ENCODE results near the gene TACC2.
"Not testable (repeated sequence)": the region's sequence is repeated elsewhere in the genome, so short reads cannot be mapped to it uniquely, and the experiment has no call there.

Gene TACC2

DNA sequence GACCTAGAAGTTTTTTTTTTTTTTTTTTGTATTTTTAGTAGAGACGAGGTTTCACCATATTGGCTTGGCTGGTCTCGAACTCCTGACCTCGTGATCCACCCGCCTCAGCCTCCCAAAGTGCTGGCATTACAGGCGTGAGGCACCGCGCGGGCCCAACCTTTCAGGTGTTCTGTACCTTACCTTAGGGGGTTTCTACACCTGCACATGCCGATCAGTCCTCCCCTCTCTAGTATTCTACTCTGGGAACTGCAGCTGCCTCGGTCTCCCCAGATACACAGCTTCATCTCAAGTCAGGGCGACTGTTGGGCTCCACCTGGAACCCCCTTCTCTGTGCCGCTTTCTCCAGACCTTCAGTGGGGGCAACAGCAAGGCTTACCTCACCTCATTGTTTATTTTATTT lies 79.9 kb downstream of the TACC2 start:
- Histone ChIP-seq H4K20me1 (ENCODE audit: low read depth, low read length) (no peaks in the 10 kb centered on the region), H3K27ac (ENCODE audit: low read depth, low read length) (no peak overlapping the region), H3K9ac (ENCODE audit: low read length) (no peak overlapping the region), H3F3A (ENCODE audit: insufficient read depth) (no peaks in the 10 kb centered on the region), H3K4me2 (ENCODE audit: low read depth, low read length, poor library complexity, severe bottlenecking) (no peak overlapping the region), H3K27me3 (ENCODE audit: low read length) (no peaks in the 10 kb centered on the region), H3K79me2 (ENCODE audit: insufficient read depth, low read length) (no peaks in the 10 kb centered on the region), H2AFZ (ENCODE audit: low read depth, low read length, severe bottlenecking) (no peak overlapping the region), H3K9me2 (replicated peaks; ENCODE audit: insufficient read depth, low read length) (no peaks in the 10 kb centered on the region), H3K36me3 (ENCODE audit: low read length) (no peaks in the 10 kb centered on the region), H3K9me3 (ENCODE audit: insufficient read depth, low read length) (no peaks in the 10 kb centered on the region), H3K4me3 (ENCODE audit: insufficient read depth, low read length, poor library complexity, severe bottlenecking) (no peak overlapping the region)
- TF ChIP-seq EZH2phosphoT487 (conservative IDR thresholded peaks at IDR 0.05; ENCODE audit: low read length) (no peak), CTCF (IDR thresholded peaks at IDR 0.05; ENCODE audit: insufficient read depth, low read length, poor library complexity, severe bottlenecking) (no peak)

- Histone ChIP-seq H3K9ac (ENCODE audit: low read length) (no peak overlapping the region), H3K79me2 (ENCODE audit: insufficient read depth, low read length) (no peaks in the 10 kb centered on the region), H2AFZ (ENCODE audit: low read depth, low read length, severe bottlenecking) (no peak overlapping the region), H4K20me1 (ENCODE audit: low read depth, low read length) (no peaks in the 10 kb centered on the region), H3K4me2 (ENCODE audit: low read depth, low read length, poor library complexity, severe bottlenecking) (no peak overlapping the region), H3K36me3 (ENCODE audit: low read length) (no peaks in the 10 kb centered on the region), H3K9me2 (replicated peaks; ENCODE audit: insufficient read depth, low read length) (no peaks in the 10 kb centered on the region), H3K4me3 (ENCODE audit: insufficient read depth, low read length, poor library complexity, severe bottlenecking) (no peak overlapping the region), H3K9me3 (ENCODE audit: insufficient read depth, low read length) (no peaks in the 10 kb centered on the region), H3K27ac (ENCODE audit: low read depth, low read length) (no peak overlapping the region), H3F3A (ENCODE audit: insufficient read depth) (no peaks in the 10 kb centered on the region), H3K27me3 (ENCODE audit: low read length) (no peaks in the 10 kb centered on the region)
- no peak for TF ChIP-seq CTCF (IDR thresholded peaks at IDR 0.05; ENCODE audit: insufficient read depth, low read length, poor library complexity, severe bottlenecking)
- no peak for TF ChIP-seq EZH2phosphoT487 (conservative IDR thresholded peaks at IDR 0.05; ENCODE audit: low read length)
Observed at GRCh38 chr10:122072491-122072890, 83.5 kb downstream of the TACC2 start.

DNA sequence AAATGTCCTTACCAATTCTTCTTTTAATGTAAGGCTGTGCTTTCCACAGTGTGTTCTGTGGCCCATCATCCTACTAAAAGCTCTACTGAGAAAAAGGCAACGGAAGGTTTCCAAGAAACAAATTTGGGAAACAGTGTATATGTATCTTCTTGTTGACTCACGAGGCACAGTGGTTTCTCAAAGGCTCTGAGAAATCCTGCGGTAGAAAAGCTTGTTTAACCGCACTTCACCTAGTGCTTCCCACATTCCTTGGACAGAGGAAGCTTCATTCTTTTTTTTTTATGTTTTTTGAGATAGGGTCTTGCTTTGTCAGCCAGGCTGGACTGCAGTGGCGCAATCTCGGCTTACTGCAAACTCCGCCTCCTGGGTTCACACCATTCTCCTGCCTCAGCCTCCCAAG lies 84.5 kb downstream of the TACC2 start:
- no peak overlapping the region for H3K27ac ChIP-seq (ENCODE audit: low read depth, low read length)
- H3K36me3 ChIP-seq (ENCODE audit: low read length) = no peaks in the 10 kb centered on the region
- H3K9me2 ChIP-seq (replicated peaks; ENCODE audit: insufficient read depth, low read length) = no peaks in the 10 kb centered on the region
- no peak overlapping the region for H2AFZ ChIP-seq (ENCODE audit: low read depth, low read length, severe bottlenecking)
- no peaks in the 10 kb centered on the region for H3F3A ChIP-seq (ENCODE audit: insufficient read depth)
- TF ChIP-seq CTCF (IDR thresholded peaks at IDR 0.05; ENCODE audit: insufficient read depth, low read length, poor library complexity, severe bottlenecking) (no peak), EZH2phosphoT487 (conservative IDR thresholded peaks at IDR 0.05; ENCODE audit: low read length) (no peak)
- H4K20me1 ChIP-seq (ENCODE audit: low read depth, low read length) = no peaks in the 10 kb centered on the region
- H3K9me3 ChIP-seq (ENCODE audit: insufficient read depth, low read length) = no peaks in the 10 kb centered on the region
- H3K4me3 ChIP-seq (ENCODE audit: insufficient read depth, low read length, poor library complexity, severe bottlenecking) = no peak overlapping the region
- H3K27me3 ChIP-seq (ENCODE audit: low read length) = no peaks in the 10 kb centered on the region
- no peaks in the 10 kb centered on the region for H3K79me2 ChIP-seq (ENCODE audit: insufficient read depth, low read length)
- H3K4me2 ChIP-seq (ENCODE audit: low read depth, low read length, poor library complexity, severe bottlenecking) = no peak overlapping the region
- no peak overlapping the region for H3K9ac ChIP-seq (ENCODE audit: low read length)

GRCh38 chr10:122075171-122075570 lies 86.2 kb downstream of the TACC2 start:
- Histone ChIP-seq H3K9me3 (ENCODE audit: insufficient read depth, low read length) (no peaks in the 10 kb centered on the region), H3K36me3 (ENCODE audit: low read length) (no peaks in the 10 kb centered on the region), H3K9me2 (replicated peaks; ENCODE audit: insufficient read depth, low read length) (no peaks in the 10 kb centered on the region), H3K4me3 (ENCODE audit: insufficient read depth, low read length, poor library complexity, severe bottlenecking) (no peak overlapping the region), H3K9ac (ENCODE audit: low read length) (no peak overlapping the region), H3K79me2 (ENCODE audit: insufficient read depth, low read length) (no peaks in the 10 kb centered on the region), H4K20me1 (ENCODE audit: low read depth, low read length) (no peaks in the 10 kb centered on the region), H2AFZ (ENCODE audit: low read depth, low read length, severe bottlenecking) (no peak overlapping the region), H3K27me3 (ENCODE audit: low read length) (no peaks in the 10 kb centered on the region), H3K4me2 (ENCODE audit: low read depth, low read length, poor library complexity, severe bottlenecking) (no peak overlapping the region), H3F3A (ENCODE audit: insufficient read depth) (no peaks in the 10 kb centered on the region), H3K27ac (ENCODE audit: low read depth, low read length) (no peak overlapping the region)
- TF ChIP-seq CTCF (IDR thresholded peaks at IDR 0.05; ENCODE audit: insufficient read depth, low read length, poor library complexity, severe bottlenecking) = no peak
- TF ChIP-seq EZH2phosphoT487 (conservative IDR thresholded peaks at IDR 0.05; ENCODE audit: low read length) = no peak

DNA sequence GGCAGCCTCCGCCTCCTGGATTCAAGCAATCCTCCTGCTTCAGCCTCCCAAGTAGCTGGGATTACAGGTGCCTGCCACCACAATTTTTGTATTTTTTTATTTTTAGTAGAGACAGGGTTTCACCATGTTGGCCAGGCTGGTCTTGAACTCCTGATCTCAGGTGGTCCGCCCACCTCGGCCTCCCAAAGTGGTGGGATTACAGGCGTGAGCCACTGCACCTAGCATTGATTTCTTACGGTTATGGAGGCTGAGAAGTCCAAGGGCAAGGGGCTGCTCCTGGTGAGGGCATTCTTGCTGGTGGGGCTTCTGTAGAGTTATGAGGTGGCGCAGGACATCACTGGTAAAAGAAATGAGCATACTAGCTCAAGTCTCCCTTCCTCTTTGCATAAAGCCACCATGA lies 86.9 kb downstream of the TACC2 start:
- H3K27ac ChIP-seq (ENCODE audit: low read depth, low read length); H3K27me3 ChIP-seq (ENCODE audit: low read length); H3K9ac ChIP-seq (ENCODE audit: low read length); H3K79me2 ChIP-seq (ENCODE audit: insufficient read depth, low read length); H3K4me3 ChIP-seq (ENCODE audit: insufficient read depth, low read length, poor library complexity, severe bottlenecking); H3K9me2 ChIP-seq (replicated peaks; ENCODE audit: insufficient read depth, low read length); H3F3A ChIP-seq (ENCODE audit: insufficient read depth); H3K36me3 ChIP-seq (ENCODE audit: low read length); H4K20me1 ChIP-seq (ENCODE audit: low read depth, low read length); H3K4me2 ChIP-seq (ENCODE audit: low read depth, low read length, poor library complexity, severe bottlenecking); H2AFZ ChIP-seq (ENCODE audit: low read depth, low read length, severe bottlenecking); H3K9me3 ChIP-seq (ENCODE audit: insufficient read depth, low read length): not testable (repeated sequence)
